GM12878 (cell line): ENCODE measurements around the gene LRRC73. TPM values are rescaled to one million over a fixed set of nuclear protein-coding genes. Genes with fewer than 3 reads are reported as not detected.

Experiments used
- BACH1 ChIP-seq: fragments of 450-650 bp; IDR thresholded peaks from 2 replicates; pipeline ENCODE4 v1.6.1; 2017; ENCODE audit warnings: mild to moderate bottlenecking, borderline replicate concordance
- CEBPB ChIP-seq, 2 experiments: fragments of 150-350 bp in 1 of 2; IDR thresholded peaks; 2 replicates each; pipeline ENCODE4 v1.6.1; 2012 to 2014; ENCODE audit warnings: low read depth in 2 of 2, low read length in 2 of 2, borderline replicate concordance in 1 of 2, inconsistent platforms in 1 of 2
- E2F8 ChIP-seq: fragments of 450-650 bp; IDR thresholded peaks from 2 replicates; pipeline ENCODE4 v1.6.1; 2018; ENCODE audit warnings: mild to moderate bottlenecking, low read depth, moderate library complexity; ENCODE audit not compliant: partially characterized antibody
- IKZF1 ChIP-seq: fragments of 450-650 bp; conservative IDR thresholded peaks from 2 replicates; pipeline ENCODE4 v1.6.1; 2017; ENCODE audit warnings: antibody characterized with exemption, mild to moderate bottlenecking
- JUNB ChIP-seq: IDR thresholded peaks from 2 replicates; pipeline ENCODE4 v1.6.1; 2016; ENCODE audit warnings: antibody characterized with exemption, mild to moderate bottlenecking
- KLF5 ChIP-seq: fragments of 450-650 bp; IDR thresholded peaks from 2 replicates; pipeline ENCODE4 v1.6.1; 2014; ENCODE audit warnings: mild to moderate bottlenecking; ENCODE audit not compliant: partially characterized antibody
- NFYA ChIP-seq: IDR thresholded peaks from 2 replicates; pipeline ENCODE4 v1.6.1; 2011; ENCODE audit warnings: low read depth, mild to moderate bottlenecking, low read length, improper control_type of control experiment, borderline replicate concordance
- NKRF ChIP-seq: fragments of 450-650 bp; conservative IDR thresholded peaks from 2 replicates; pipeline ENCODE4 v1.6.1; 2017; ENCODE audit warnings: mild to moderate bottlenecking, moderate library complexity
- PKNOX1 ChIP-seq: fragments of 450-650 bp; IDR thresholded peaks from 2 replicates; pipeline ENCODE4 v1.6.1; 2016; ENCODE audit warnings: mild to moderate bottlenecking
- POLR2A ChIP-seq: IDR thresholded peaks from 2 replicates; pipeline ENCODE4 v1.6.1; 2011; ENCODE audit warnings: low read depth, mild to moderate bottlenecking, low read length
- RAD21 ChIP-seq: IDR thresholded peaks from 2 replicates; pipeline ENCODE4 v1.6.1; 2011; ENCODE audit warnings: mild to moderate bottlenecking, low read depth, low read length, moderate library complexity; ENCODE audit not compliant: insufficient read depth
- REST ChIP-seq: IDR thresholded peaks from 2 replicates; pipeline ENCODE4 v1.6.1; 2012; ENCODE audit warnings: mild to moderate bottlenecking, low read depth, low read length
- RFX5 ChIP-seq: IDR thresholded peaks from 2 replicates; pipeline ENCODE4 v1.6.1; 2011; ENCODE audit warnings: low read depth, low read length, improper control_type of control experiment
- SUZ12 ChIP-seq: fragments of 200-600 bp; sonication (generic); IDR thresholded peaks from one replicate; pipeline ENCODE4 v1.6.1; 2018; ENCODE audit warnings: antibody characterized with exemption, mild to moderate bottlenecking; ENCODE audit not compliant: unreplicated experiment
- TCF3 ChIP-seq: IDR thresholded peaks from 2 replicates; pipeline ENCODE4 v1.6.1; 2012; ENCODE audit warnings: low read depth, mild to moderate bottlenecking, low read length, borderline replicate concordance; ENCODE audit not compliant: insufficient read depth
- WRNIP1 ChIP-seq: IDR thresholded peaks from 2 replicates; pipeline ENCODE4 v1.6.1; 2011; ENCODE audit warnings: low read depth, low read length, improper control_type of control experiment, borderline replicate concordance
- YBX1 ChIP-seq: fragments of 450-650 bp; IDR thresholded peaks from 2 replicates; pipeline ENCODE4 v1.6.1; 2016; ENCODE audit warnings: antibody characterized with exemption
- ZBTB33 ChIP-seq: fragments of 450-650 bp; IDR thresholded peaks from 2 replicates; pipeline ENCODE4 v1.6.1; 2017; ENCODE audit warnings: mild to moderate bottlenecking
- polyA plus RNA-seq, 11 experiments: library from polyadenylated mRNA; depleted of rRNA in 4 of 11; unstranded in 6 of 11; stranded (reverse) in 5 of 11; fragments of >200 nt; fragmentation: Nextera tagmentation in 4 of 11; fragmentation: Illumina TruSeq in 1 of 11; extraction: Ambion mirVana in 4 of 11; extraction: Trizol in 1 of 11; gene quantifications; 1 replicate in 1 of 11; 2 replicates in 10 of 11; pipeline versions ENCODE4 v1.2.1 to v1.2.3, GENCODE V29; 2011 to 2016; ENCODE audit warnings: inconsistent platforms in 2 of 11, missing spikeins in 2 of 11, low read depth in 1 of 11
- total RNA-seq, 4 experiments: library from RNA; depleted of rRNA in 3 of 4; stranded (reverse); fragments of >200 nt in 3 of 4; fragmentation: Illumina TruSeq in 1 of 4; extraction: Trizol in 1 of 4; gene quantifications; 2 replicates each; pipeline versions ENCODE4 v1.2.1 to v1.2.3, GENCODE V29; 2013 to 2021

Gene LRRC73
- total and polyA plus RNA-seq, 10 of the 15 experiments (the other 5 are each of a cell fraction or from before 2014, with no cell fraction given) = 0.13 TPM; not detected in 9

GRCh38 chr6:43506667-43507471 lies 3.3 kb downstream of the LRRC73 start (continued):
- TF ChIP-seq REST (no peak), RAD21 (peak; percentile 80), CEBPB (IDR thresholded peaks at IDR 0.05; ENCODE audit: borderline replicate concordance in 1 of 2, low read depth in 2 of 2, low read length in 2 of 2) (no peak), KLF5 (no peak), JUNB (no peak), PKNOX1 (no peak), E2F8 (no peak), ZBTB33 (no peak), BACH1 (no peak), RFX5 (no peak), POLR2A (no peak), WRNIP1 (peak; percentile 70; the same call in 1 of the 2 replicates), YBX1 (no peak), NKRF (no peak), TCF3 (no peak), NFYA (no peak), SUZ12 (no peak), IKZF1 (no peak)
